VCaP (cell line): Measurements from ENCODE around the gene IL1RL2.

Experiments
- H3K27ac ChIP-seq: fragments of 450-650 bp; 2 replicates; pipeline ENCODE4 v1.5.1; 2017
- TF ChIP-seq, protein P1 (sequence below): fragments of 450-650 bp; conservative IDR thresholded peaks from 2 replicates; pipeline ENCODE4 v1.5.1; 2017; ENCODE audit warnings: mild to moderate bottlenecking, moderate library complexity

The IL1RL2 gene

DNA sequence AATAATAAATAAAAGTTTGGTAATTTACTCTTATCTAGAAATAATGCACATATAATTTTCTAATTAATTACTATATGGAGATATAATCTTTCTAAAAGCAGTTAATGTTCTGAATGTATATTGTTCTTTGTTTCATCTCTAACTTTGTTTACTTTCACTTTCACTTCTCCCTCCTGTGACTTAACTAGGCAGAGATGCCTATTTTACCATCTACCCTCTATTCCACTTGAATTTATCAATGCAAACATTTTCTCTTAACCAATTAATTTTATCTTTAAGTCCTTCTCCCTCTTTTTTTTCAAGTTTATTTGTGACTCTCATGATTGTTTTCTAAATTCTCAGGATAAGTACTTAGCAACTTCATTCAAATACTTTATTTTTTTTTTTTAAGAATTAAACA, 69.5 kb downstream of the IL1RL2 start:
- TF ChIP-seq, protein P1, sequence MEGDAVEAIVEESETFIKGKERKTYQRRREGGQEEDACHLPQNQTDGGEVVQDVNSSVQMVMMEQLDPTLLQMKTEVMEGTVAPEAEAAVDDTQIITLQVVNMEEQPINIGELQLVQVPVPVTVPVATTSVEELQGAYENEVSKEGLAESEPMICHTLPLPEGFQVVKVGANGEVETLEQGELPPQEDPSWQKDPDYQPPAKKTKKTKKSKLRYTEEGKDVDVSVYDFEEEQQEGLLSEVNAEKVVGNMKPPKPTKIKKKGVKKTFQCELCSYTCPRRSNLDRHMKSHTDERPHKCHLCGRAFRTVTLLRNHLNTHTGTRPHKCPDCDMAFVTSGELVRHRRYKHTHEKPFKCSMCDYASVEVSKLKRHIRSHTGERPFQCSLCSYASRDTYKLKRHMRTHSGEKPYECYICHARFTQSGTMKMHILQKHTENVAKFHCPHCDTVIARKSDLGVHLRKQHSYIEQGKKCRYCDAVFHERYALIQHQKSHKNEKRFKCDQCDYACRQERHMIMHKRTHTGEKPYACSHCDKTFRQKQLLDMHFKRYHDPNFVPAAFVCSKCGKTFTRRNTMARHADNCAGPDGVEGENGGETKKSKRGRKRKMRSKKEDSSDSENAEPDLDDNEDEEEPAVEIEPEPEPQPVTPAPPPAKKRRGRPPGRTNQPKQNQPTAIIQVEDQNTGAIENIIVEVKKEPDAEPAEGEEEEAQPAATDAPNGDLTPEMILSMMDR = no peak

DNA sequence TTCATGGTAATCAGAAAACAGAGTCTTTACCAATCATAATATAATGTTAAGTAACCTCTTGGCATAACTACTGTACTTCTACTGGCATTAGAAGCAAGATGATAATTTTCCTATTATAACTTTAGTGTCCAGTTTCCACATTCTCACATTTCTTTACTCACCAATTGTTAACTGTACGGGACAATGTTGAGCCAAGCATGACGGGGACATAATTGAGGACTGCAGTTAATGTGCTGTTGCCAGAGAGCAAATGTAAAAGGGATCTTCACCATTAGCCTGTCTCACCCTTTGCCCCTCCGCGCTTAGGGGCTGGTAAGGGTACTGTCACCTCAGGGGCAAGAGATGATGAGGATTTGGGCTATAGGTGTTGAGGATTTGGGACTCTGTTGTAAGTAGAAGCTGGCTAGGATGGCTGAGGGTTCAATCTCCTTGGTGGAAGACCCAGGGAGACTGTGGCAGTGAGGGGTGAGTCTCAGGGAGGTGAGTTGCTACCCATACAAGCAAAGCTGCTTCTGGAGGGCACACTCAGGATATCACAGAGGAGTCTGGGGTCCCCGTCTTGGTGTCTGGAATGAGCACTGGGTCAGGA, 70.1 kb downstream of the IL1RL2 start:
- no peak overlapping the region for H3K27ac ChIP-seq
- TF ChIP-seq, protein P1 = no peak

More for the DNA sequence above, 69.5 kb downstream of the IL1RL2 start:
- no peak overlapping the region for H3K27ac ChIP-seq

DNA sequence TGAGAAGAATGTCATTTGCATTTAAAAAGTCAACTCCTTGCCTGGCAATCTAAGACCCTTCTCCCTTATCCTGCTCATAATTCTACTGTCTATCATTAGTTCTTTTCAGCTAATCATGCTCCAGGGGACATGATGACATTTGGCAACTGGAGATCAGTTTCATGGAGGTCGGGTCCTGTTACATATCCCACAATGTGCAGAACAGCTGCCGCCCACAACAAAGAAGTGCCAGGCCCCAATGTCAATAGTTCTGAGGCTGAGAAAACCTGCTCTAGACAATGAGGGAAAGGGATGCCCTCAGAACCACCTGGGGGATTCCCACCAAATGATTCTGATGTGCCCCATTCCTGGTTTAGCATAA, 71.2 kb downstream of the IL1RL2 start:
- TF ChIP-seq, protein P1 = no peak
- no peak overlapping the region for H3K27ac ChIP-seq

DNA sequence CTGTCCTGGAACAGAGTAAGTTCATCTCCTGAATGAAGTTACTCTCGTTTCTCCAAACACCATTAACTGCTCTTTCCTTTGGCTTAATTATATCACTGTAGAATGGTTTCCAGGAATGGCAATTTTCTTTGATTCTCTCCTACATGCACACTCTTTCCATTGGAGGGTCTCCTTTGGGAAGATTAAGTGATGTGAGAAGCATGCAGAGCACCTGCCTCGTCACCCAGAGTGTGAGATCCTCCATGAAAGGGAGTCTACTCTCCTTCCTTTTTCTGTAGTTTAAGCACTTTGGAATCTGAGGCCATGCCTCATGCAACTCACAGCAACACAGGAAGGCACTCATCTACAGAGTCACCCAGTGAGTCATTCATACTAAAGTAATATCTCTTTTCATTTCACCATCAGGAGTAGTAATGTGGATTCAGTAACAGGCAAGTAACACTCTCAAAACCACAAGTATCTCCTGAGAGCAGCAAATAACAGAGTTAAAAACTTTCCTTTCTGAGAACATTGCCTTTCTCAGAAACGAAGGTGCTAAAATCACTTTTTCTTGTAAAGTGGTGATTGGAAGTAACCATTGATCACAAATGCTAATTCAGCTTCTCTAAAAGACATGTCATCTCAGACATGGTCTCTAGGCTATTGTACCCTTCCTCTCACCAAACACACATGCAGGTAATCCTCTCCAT, 71.7 kb downstream of the IL1RL2 start:
- TF ChIP-seq, protein P1 = no peak
- H3K27ac ChIP-seq = no peak overlapping the region

DNA sequence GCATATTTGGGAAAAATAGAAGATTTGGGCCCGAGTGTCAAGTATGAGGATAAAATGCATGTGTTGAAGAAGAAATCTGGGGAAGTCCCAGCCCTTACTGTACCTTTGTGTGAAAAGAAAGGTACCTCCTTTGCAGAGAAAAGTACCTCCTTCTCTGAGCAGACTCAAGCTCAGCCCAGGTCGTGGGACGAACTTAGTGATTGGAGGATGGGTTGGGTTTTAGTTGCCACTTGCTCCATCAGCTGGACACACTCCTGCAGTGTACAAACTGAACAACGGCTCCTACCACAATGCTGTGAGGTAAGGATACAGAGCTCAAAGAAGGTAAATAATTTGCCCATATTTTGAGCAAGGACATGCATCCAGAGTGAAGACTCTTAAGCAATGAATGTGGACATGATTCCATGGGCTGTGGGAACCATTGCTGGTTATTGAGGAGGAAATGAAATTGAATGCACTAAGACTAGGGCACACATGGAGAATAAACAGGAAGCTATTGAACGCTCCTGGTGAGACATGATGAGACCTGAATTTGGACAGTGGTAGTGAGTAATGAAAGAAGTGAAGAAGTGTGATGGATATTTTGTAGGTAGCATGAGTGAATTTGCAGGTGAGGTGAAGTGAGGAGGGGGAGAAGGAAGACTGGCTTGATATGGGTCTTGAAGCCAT, 74.8 kb downstream of the IL1RL2 start:
- no peak overlapping the region for H3K27ac ChIP-seq
- TF ChIP-seq, protein P1 = no peak

DNA sequence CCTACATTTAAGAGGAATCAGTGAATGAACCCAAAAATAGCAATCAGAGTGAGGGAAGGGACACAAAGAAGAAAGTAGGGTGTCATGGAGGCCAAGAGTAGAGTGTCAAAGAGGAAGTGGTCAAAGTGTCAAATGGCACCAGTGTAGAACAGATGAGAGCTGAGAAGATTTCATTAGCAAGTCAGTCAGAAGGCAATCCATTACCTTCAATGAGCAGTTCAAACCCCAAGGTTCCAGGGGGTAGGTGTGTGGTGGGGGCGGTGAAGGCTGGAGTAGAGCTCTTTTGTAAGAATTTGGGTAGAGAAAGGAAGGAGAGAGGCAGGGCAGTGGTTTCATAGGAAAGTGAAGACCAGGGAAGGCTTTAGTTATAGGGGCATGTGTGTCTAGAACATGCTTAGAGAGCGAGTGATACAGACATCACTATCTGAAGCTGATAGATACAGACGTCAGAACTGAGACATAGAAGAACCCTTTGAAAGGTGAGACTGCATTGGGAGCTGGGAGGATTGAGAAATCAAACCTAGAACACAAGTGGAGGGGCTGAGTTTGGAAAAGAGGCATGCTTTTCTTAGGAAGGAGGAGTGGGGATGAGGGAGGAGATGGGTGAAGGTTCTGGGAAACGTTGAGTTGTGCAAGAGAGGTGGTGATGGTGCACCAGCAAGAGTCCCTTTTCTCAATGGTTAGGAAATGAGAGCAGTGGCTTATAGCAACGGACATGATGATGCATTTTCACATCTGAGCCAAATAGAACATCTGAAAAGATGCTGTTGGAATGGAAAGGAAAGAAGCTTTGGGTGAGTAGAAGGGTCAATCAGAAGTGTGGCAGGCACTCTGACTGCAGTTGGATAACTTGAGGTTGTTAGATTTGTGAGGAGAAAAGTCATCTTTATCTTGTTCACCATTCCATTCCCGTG, 75.7 kb downstream of the IL1RL2 start:
- no peak overlapping the region for H3K27ac ChIP-seq
- TF ChIP-seq, protein P1 = no peak

DNA sequence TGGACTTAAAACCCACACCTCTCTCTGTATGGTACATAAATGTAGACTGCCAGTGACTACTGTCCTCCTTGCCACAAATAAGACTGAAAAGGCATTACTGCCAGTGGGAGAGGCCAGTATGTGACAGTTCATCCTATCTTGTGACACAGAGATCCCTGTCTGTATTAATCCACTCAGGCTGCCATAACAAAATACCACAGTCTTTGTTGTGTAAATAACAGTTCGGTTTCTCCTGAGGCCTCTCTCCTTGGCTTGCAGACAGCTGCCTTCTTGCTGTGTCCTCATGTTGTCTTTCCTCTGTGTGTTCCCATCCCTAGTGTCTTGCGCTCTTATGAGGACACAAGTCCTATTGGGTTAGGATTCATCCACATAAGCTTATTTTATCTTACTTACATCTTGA, 78.1 kb downstream of the IL1RL2 start:
- no peak overlapping the region for H3K27ac ChIP-seq
- TF ChIP-seq, protein P1 = no peak
